Nephron (organoid): ENCODE results near the gene ZBTB21.

Source experiments
- H3K27ac Mint-ChIP-seq, 3 experiments: 2 replicates each; pipeline ENCODE4 v1.8.0; 2020; ENCODE audit warnings: mixed read lengths in 3 of 3, mild to moderate bottlenecking in 2 of 3, moderate library complexity in 1 of 3
- H3K27me3 Mint-ChIP-seq: 2 replicates; pipeline ENCODE4 v1.8.0; 2021; ENCODE audit warnings: low read depth, mild to moderate bottlenecking, moderate library complexity, mixed read lengths
- H3K36me3 Mint-ChIP-seq: 2 replicates; pipeline ENCODE4 v1.8.0; 2020; ENCODE audit warnings: low read depth, mixed read lengths
- H3K4me1 Mint-ChIP-seq: 2 replicates; pipeline ENCODE4 v1.8.0; 2020; ENCODE audit warnings: mixed read lengths
- H3K4me3 Mint-ChIP-seq, 3 experiments: 2 replicates each; pipeline ENCODE4 v1.8.0; 2020; ENCODE audit warnings: mild to moderate bottlenecking in 3 of 3, mixed read lengths in 3 of 3, moderate library complexity in 2 of 3
- H3K9me3 Mint-ChIP-seq: 2 replicates; pipeline ENCODE4 v1.8.0; 2020; ENCODE audit warnings: mixed read lengths
- TF ChIP-seq, protein P1 (sequence below), 3 experiments: fragments of 200-600 bp; sonication (generic); IDR thresholded peaks; one replicate each; pipeline ENCODE4 v1.5.0; 2021; ENCODE audit warnings: antibody characterized with exemption in 3 of 3; ENCODE audit not compliant: unreplicated experiment in 3 of 3

The ZBTB21 gene

GRCh38 chr21:41993744-41994143 lies 16.4 kb downstream of the ZBTB21 start:
- Mint-ChIP-seq H3K27me3 (no peaks in the 10 kb centered on the region), H3K9me3 (peaks cover 17% of the 10 kb centered on the region), H3K4me3 (no peak overlapping the region), H3K27ac (no peak overlapping the region), H3K4me1 (no peaks in the 10 kb centered on the region), H3K36me3 (peaks cover 80% of the 10 kb centered on the region)
- TF ChIP-seq, protein P1, sequence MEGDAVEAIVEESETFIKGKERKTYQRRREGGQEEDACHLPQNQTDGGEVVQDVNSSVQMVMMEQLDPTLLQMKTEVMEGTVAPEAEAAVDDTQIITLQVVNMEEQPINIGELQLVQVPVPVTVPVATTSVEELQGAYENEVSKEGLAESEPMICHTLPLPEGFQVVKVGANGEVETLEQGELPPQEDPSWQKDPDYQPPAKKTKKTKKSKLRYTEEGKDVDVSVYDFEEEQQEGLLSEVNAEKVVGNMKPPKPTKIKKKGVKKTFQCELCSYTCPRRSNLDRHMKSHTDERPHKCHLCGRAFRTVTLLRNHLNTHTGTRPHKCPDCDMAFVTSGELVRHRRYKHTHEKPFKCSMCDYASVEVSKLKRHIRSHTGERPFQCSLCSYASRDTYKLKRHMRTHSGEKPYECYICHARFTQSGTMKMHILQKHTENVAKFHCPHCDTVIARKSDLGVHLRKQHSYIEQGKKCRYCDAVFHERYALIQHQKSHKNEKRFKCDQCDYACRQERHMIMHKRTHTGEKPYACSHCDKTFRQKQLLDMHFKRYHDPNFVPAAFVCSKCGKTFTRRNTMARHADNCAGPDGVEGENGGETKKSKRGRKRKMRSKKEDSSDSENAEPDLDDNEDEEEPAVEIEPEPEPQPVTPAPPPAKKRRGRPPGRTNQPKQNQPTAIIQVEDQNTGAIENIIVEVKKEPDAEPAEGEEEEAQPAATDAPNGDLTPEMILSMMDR (IDR thresholded peaks at IDR 0.05; ENCODE audit: unreplicated experiment in 3 of 3): no peak

DNA sequence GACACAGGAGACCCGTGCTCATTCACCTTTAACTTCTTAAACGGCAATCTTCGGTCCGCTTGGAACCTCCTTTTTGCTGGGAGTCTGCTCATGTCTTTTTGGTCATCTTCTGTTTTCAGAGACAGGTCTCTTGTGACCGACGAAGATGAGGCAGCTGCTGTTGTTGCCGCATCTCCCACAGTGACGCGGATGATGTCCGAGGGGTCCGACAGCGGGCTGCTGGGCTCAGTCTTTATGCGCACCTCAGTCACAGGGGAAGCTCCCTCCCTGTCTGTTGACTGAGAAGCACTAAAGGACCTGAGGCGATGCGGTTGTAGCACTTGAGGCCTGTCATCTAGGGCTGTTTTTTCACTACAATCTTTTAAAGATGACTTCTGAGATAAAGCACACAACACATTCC lies 17.6 kb downstream of the ZBTB21 start:
- Mint-ChIP-seq H3K36me3 (peaks cover 71% of the 10 kb centered on the region), H3K27me3 (no peaks in the 10 kb centered on the region), H3K4me1 (no peaks in the 10 kb centered on the region), H3K4me3 (no peak overlapping the region), H3K9me3 (peaks cover 17% of the 10 kb centered on the region), H3K27ac (no peak overlapping the region)
- TF ChIP-seq, protein P1 (IDR thresholded peaks at IDR 0.05; ENCODE audit: unreplicated experiment in 3 of 3): no peak

GRCh38 chr21:41991659-41992058 lies 18.5 kb downstream of the ZBTB21 start:
- Mint-ChIP-seq H3K4me1 (no peaks in the 10 kb centered on the region), H3K9me3 (peaks cover 14% of the 10 kb centered on the region), H3K27me3 (no peaks in the 10 kb centered on the region), H3K36me3 (peaks cover 62% of the 10 kb centered on the region), H3K27ac (no peak overlapping the region), H3K4me3 (no peak overlapping the region)
- TF ChIP-seq, protein P1 (IDR thresholded peaks at IDR 0.05; ENCODE audit: unreplicated experiment in 3 of 3): no peak

- Mint-ChIP-seq H3K4me3 (no peak overlapping the region), H3K27ac (no peak overlapping the region), H3K9me3 (no peaks in the 10 kb centered on the region), H3K36me3 (peaks cover 42% of the 10 kb centered on the region), H3K4me1 (no peaks in the 10 kb centered on the region), H3K27me3 (no peaks in the 10 kb centered on the region)
- TF ChIP-seq, protein P1 (IDR thresholded peaks at IDR 0.05; ENCODE audit: unreplicated experiment in 3 of 3): no peak
Measured at GRCh38 chr21:41989698-41990097, 20.5 kb downstream of the ZBTB21 start.

DNA sequence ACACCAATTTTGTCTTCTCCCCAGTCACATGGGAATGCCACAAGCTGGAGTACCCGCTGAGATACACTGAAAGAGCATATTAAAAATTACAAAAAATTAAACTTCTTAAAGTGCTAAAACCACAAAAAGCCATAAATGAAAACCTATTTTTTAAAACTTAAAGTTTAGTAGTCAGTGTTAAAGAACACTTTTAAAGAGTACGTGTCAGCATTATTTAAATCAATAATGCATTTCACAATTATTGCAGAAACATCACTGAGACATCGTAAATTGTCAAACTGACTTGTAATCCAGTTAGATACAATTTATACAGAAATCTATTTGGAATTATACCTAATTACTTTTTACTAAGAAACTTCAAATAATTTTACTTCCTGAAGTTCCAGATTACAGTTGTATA lies 22.9 kb downstream of the ZBTB21 start:
- no peak overlapping the region for H3K4me3 Mint-ChIP-seq
- no peaks in the 10 kb centered on the region for H3K27me3 Mint-ChIP-seq
- peaks cover 18% of the 10 kb centered on the region for H3K36me3 Mint-ChIP-seq
- TF ChIP-seq, protein P1 (IDR thresholded peaks at IDR 0.05; ENCODE audit: unreplicated experiment in 3 of 3): no peak
- H3K9me3 Mint-ChIP-seq: peaks cover 2% of the 10 kb centered on the region
- H3K4me1 Mint-ChIP-seq: no peaks in the 10 kb centered on the region
- no peak overlapping the region for H3K27ac Mint-ChIP-seq

- H3K27ac Mint-ChIP-seq: no peak overlapping the region
- no peaks in the 10 kb centered on the region for H3K4me1 Mint-ChIP-seq
Measured at GRCh38 chr21:41985662-41986416, 24.3 kb downstream of the ZBTB21 start.

More at GRCh38 chr21:41985662-41986416, 24.3 kb downstream of the ZBTB21 start:
- Mint-ChIP-seq H3K36me3 (peaks cover 6% of the 10 kb centered on the region), H3K4me3 (no peak overlapping the region), H3K9me3 (peaks cover 3% of the 10 kb centered on the region), H3K27me3 (no peaks in the 10 kb centered on the region)
- TF ChIP-seq, protein P1 (IDR thresholded peaks at IDR 0.05; ENCODE audit: unreplicated experiment in 3 of 3): no peak
